Retinal pigment epithelial cell (primary cell): ENCODE results near the gene SLC16A2.

Source experiments
- DNase-seq: peaks from one replicate; pipeline ENCODE4 v3.0.0-alpha.2; 2010; ENCODE audit warnings: low read depth
- H3K4me3 ChIP-seq: 2 replicates; pipeline ENCODE4 v1.5.1; 2011; ENCODE audit warnings: mild to moderate bottlenecking, low read length, control low read depth, moderate library complexity
- CTCF ChIP-seq: conservative IDR thresholded peaks from 2 replicates; pipeline ENCODE4 v1.5.1; 2011; ENCODE audit warnings: low read depth, low read length, control low read depth, inconsistent platforms

Gene SLC16A2

GRCh38 chrX:74445099-74445498, 23.8 kb downstream of the SLC16A2 start:
- H3K4me3 ChIP-seq, result no peak overlapping the region
- no peak for TF ChIP-seq CTCF
- DNase-seq, result no peak

- TF ChIP-seq CTCF, result no peak
- no peak for DNase-seq
- no peak overlapping the region for H3K4me3 ChIP-seq
Observed at GRCh38 chrX:74446876-74447275, 25.6 kb downstream of the SLC16A2 start.

- TF ChIP-seq CTCF, result no peak
- DNase-seq, result no peak
Observed at GRCh38 chrX:74448669-74449068, 27.4 kb downstream of the SLC16A2 start.

GRCh38 chrX:74449322-74449936, 28.1 kb downstream of the SLC16A2 start:
- no peak for DNase-seq
- H3K4me3 ChIP-seq, result no peak overlapping the region
- no peak for TF ChIP-seq CTCF

More at GRCh38 chrX:74448669-74449068, 27.4 kb downstream of the SLC16A2 start:
- no peak overlapping the region for H3K4me3 ChIP-seq

- no peak overlapping the region for H3K4me3 ChIP-seq
- no peak for TF ChIP-seq CTCF
- DNase-seq, result no peak
Observed at GRCh38 chrX:74449937-74450330, 28.6 kb downstream of the SLC16A2 start.

- peak; percentile 57 for DNase-seq
- no peak for TF ChIP-seq CTCF
Observed at GRCh38 chrX:74450803-74451449, 29.6 kb downstream of the SLC16A2 start.

More at GRCh38 chrX:74450803-74451449, 29.6 kb downstream of the SLC16A2 start:
- no peak overlapping the region for H3K4me3 ChIP-seq
